SJCRH30 (cell line): ENCODE measurements around the gene CDH15. TPM values are rescaled to one million over a fixed set of nuclear protein-coding genes. Genes with fewer than 3 reads are reported as not detected.

Experiments
- DNase-seq, 2 experiments: peaks; one replicate each; pipeline ENCODE4 v3.0.0-alpha.2; 2015 to 2020
- H3K27ac ChIP-seq: fragments of 250-450 bp; sonication (Bioruptor Pico); 2 replicates; pipeline ENCODE4 v1.5.1; 2020; ENCODE audit warnings: mild to moderate bottlenecking, moderate library complexity
- H3K27me3 ChIP-seq: fragments of 250-450 bp; sonication (Bioruptor Pico); 2 replicates; pipeline ENCODE4 v1.5.1; 2020; ENCODE audit warnings: mild to moderate bottlenecking, moderate library complexity
- H3K36me3 ChIP-seq: fragments of 250-450 bp; sonication (Bioruptor Pico); 2 replicates; pipeline ENCODE4 v1.5.1; 2020; ENCODE audit warnings: mild to moderate bottlenecking, moderate library complexity
- H3K4me1 ChIP-seq: fragments of 250-450 bp; sonication (Bioruptor Pico); 2 replicates; pipeline ENCODE4 v1.5.1; 2020; ENCODE audit warnings: mild to moderate bottlenecking, moderate library complexity
- H3K4me3 ChIP-seq: fragments of 250-450 bp; sonication (Bioruptor Pico); 2 replicates; pipeline ENCODE4 v1.5.1; 2020; ENCODE audit warnings: mild to moderate bottlenecking, moderate library complexity
- H3K9me3 ChIP-seq: fragments of 250-450 bp; sonication (Bioruptor Pico); replicated peaks from 2 replicates; pipeline ENCODE4 v1.5.1; 2020; ENCODE audit warnings: mild to moderate bottlenecking, moderate library complexity
- total RNA-seq: library from RNA; depleted of rRNA; stranded (reverse); fragments of >200 nt; shearing (Covaris generic); gene quantifications from 2 replicates; pipeline ENCODE4 v1.2.3, GENCODE V29; 2014

CDH15 gene
- total RNA-seq, 1 experiment from 2014 or later = 186 TPM

DNA sequence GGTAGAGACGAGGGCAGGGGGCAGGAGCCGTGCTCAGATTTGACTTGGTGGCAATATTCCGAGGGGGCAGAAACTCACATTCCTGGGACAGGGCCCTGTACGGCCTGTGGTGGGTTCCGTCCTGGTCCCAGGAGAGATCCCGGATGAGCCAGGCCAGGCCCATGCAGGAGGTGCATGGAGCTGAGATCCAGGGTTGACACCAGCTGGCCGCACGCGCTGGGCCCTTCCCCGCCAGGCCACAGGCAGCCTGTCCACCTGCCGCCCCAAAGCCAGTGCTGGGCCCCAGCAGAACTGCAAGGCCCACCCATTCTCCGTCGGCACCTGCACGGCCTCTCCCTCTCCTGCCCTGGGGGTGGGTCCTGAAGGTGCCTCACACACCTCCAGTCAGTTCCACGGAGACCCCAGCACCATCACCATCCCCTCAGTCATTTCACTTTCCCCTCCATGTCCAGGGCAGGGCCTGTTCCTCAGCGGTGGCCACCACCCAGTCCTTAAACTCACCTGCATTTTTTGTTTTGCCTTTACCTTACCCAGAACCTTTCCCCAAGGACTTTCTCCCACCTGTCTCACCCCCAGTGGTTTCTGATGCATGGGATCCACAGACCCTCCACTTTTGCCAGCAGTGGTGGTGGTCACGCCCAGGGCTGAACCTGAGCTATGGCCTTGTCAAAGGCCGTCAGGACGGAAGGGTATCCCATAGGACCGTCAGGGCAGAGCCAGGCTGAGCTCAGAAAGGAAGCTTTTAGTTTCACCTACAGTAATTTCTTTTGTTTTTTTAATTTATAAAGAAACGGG lies 25.1 kb upstream of the CDH15 start:
- Histone ChIP-seq H3K4me3 (no peak overlapping the region), H3K4me1 (peaks cover 10% of the 10 kb centered on the region), H3K9me3 (0 out of 2 replicates have a peak, but pooled peaks cover 3% of the 10 kb centered on the region), H3K27me3 (no peaks in the 10 kb centered on the region), H3K27ac (no peak overlapping the region), H3K36me3 (no peaks in the 10 kb centered on the region)
- DNase-seq = no peak

DNA sequence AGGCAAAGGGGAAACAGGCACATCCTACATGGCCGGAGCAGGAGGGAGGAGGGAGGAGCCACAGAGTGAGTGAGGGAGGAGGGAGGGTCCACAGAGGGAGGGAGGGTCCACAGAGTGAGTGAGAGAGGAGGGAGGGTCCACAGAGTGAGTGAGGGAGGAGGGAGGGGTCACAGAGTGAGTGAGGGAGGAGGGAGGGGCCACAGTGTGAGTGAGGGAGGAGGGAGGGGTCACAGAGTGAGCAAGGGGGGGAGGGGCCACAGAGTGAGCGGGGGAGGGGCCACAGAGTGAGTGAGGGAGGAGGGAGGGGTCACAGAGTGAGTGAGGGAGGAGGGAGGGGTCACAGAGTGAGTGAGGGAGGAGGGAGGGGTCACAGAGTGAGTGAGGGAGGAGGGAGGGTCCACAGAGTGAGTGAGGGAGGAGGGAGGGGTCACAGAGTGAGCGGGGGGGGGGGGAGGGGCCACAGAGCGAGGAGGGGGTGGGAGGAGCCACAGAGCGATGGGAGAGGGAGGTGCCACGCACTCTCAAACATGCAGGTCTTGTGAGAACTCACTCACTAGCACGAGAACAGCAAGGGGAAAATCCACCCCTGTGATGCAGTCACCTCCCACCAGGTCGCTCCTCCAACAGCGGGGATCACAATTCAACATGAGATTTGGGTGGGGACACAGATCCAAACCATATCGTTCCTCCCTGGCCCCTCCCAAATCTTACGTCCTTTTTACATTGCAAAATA lies 24.3 kb upstream of the CDH15 start:
- H3K36me3 ChIP-seq = no peaks in the 10 kb centered on the region
- H3K27me3 ChIP-seq = no peaks in the 10 kb centered on the region
- peak in 1 of 2 experiments; percentile 47 for DNase-seq
- H3K4me3 ChIP-seq = no peak overlapping the region
- peaks cover 10% of the 10 kb centered on the region for H3K4me1 ChIP-seq
- no peak overlapping the region for H3K27ac ChIP-seq
- 0 out of 2 replicates have a peak, but pooled peaks cover 3% of the 10 kb centered on the region for H3K9me3 ChIP-seq

DNA sequence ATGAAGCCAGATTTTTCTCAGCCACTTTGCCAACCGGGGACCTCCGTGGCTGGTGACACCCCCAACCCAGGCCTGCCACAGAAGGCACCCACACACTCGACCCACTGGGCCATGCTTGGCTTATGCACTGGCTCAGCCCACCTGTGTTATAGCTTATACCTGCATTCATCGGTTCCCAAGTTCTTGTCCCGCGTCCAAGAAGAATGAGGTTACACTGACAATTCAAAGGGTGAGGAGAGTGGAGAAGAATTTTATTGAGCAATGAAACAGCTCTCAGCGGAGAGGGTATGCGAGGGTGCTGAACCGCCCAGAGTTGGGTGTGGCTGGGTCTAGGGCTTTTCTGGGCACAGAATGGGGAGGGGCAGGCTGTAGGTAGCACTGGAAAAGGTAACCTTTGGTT lies 22.2 kb upstream of the CDH15 start:
- Histone ChIP-seq H3K4me1 (peaks cover 10% of the 10 kb centered on the region), H3K36me3 (no peaks in the 10 kb centered on the region), H3K9me3 (0 out of 2 replicates have a peak, but pooled peaks cover 3% of the 10 kb centered on the region), H3K4me3 (no peak overlapping the region), H3K27ac (no peak overlapping the region), H3K27me3 (no peaks in the 10 kb centered on the region)
- no peak for DNase-seq

DNA sequence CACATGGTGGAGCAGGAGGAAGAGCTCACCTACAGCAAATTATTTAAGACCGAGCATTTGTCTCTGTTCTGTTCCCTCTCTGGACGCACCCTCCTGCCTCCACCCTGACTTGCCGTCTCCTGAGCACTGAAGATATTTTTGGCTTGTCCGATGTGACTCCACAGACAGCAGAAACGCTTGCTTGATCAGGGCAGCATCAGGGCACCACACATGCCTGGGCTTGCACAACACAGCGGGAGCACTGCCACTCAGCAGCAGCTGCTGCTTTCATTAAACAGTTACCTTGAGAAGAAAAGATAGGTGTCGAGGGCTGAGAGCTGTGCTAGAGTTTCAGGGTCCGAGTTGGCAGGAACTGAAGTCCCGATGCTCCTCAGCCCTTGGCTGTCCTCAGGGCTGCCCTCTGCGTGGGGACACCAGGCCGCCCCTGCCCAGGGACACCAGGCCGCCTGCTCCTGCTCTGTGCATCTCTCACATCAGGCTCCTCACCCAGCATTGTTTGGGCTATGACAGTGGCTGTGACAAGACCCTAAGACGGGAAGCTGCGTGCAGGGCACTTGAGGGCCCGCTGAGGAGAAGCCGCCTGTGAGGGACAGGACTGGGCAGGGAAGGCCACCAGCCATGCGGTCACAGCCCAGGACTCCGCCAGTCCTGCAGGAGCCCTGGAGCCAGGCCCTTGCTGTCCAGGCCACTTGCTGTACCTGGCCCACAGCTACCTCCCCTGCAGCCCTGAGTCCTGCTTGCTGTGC lies 21.3 kb upstream of the CDH15 start:
- Histone ChIP-seq H3K4me1 (peaks cover 10% of the 10 kb centered on the region), H3K4me3 (no peak overlapping the region), H3K27ac (no peak overlapping the region), H3K9me3 (0 out of 2 replicates have a peak, but pooled peaks cover 3% of the 10 kb centered on the region), H3K27me3 (no peaks in the 10 kb centered on the region; the same call in 1 of the 2 replicates), H3K36me3 (no peaks in the 10 kb centered on the region)
- DNase-seq = peak; percentile 66 to 72

DNA sequence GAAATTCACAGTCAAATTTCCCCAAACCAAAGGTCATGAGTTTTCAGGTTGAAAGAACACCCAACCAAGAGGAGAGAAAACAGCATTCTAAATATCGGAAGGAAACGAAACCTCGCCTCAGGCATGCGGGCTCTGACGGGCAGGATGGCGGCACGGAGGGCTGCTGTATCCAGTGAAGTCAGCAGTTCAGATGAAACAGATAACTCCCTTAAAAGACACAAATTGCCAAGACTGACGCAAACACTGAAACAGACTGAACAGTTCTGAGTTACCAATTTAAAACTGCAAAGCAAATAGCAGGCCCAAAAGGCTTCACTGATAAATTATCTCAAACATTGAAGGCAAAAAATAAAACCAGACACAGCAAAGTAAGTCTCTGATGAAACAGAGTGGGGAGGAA lies 20.6 kb upstream of the CDH15 start:
- Histone ChIP-seq H3K27ac (no peak overlapping the region), H3K9me3 (0 out of 2 replicates have a peak, but pooled peaks cover 3% of the 10 kb centered on the region), H3K27me3 (no peaks in the 10 kb centered on the region; the same call in 1 of the 2 replicates), H3K4me3 (no peak overlapping the region), H3K4me1 (peaks cover 10% of the 10 kb centered on the region), H3K36me3 (no peaks in the 10 kb centered on the region)
- DNase-seq = no peak

DNA sequence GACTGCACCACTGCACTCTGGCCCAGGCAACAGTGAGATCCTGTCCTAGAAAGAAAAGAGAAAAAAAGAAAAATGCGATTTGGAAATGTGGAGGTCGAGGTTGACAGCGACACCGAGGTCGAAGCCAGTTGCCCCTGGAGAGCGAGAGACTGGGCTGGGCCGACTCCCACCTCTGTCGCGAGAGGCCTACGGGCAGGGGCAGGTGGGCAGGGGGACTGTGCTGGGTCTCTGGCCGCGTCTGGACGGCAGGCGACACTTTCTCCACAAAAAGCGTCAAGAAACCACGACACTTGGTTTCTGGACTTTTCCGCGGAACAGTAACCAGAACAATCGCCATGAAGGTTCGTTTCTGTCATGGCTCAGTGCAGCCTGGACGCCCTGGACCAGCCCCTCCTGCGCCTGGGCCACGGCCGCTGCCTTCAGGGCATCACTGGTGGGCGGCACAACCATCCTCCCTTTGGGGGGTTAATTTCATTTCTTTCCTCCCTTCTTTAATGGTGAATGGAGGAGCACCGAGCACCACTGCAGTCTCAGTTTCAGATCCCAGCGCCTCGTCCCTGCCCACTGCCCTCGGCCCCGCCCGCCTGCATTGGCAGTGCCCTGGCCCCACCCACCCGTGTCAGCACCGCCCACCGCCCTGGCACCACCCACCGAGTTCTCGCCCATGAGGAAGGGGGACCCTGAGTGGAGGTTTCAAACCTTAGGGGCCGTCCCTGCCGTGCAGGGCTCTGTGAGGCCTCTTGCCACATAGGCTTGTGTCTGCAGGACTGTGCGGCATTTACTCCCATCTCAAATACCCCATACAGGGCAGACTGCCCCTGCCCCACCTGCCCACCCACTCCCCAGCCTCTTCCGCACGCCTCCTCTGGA lies 18.5 kb upstream of the CDH15 start:
- no peaks in the 10 kb centered on the region for H3K36me3 ChIP-seq
- DNase-seq = no peak
- H3K9me3 ChIP-seq = 0 out of 2 replicates have a peak, but pooled peaks cover 3% of the 10 kb centered on the region
- no peak overlapping the region for H3K27ac ChIP-seq
- H3K27me3 ChIP-seq = no peaks in the 10 kb centered on the region; the same call in 1 of the 2 replicates
- H3K4me1 ChIP-seq = peaks cover 10% of the 10 kb centered on the region
- H3K4me3 ChIP-seq = no peak overlapping the region

DNA sequence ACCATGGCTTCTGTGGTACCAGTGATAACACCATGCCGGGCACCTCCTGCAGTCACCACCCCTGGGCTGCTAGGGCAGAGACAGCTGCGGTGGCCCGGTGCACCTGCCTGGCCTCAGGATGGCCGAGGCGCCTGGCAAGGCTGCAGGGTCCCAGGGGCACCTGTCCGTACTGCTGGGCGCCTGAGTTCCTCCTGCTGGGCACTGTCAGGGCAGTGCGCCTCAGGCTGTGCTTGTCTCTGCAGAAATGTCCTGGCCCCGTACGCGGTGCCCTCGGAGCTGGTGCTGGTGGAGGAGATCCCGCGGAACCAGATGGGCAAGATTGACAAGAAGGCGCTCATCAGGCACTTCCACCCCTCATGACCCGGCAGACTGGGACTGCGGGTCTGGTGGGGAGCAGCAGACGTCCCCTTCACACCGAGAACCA lies 17.7 kb upstream of the CDH15 start:
- H3K4me3 ChIP-seq = no peak overlapping the region
- H3K4me1 ChIP-seq = peaks cover 10% of the 10 kb centered on the region
- DNase-seq = no peak
- no peaks in the 10 kb centered on the region for H3K36me3 ChIP-seq
- H3K9me3 ChIP-seq = peaks cover 6% of the 10 kb centered on the region; the same call in 1 of the 2 replicates
- H3K27me3 ChIP-seq = no peaks in the 10 kb centered on the region; the same call in 1 of the 2 replicates
- no peak overlapping the region for H3K27ac ChIP-seq

DNA sequence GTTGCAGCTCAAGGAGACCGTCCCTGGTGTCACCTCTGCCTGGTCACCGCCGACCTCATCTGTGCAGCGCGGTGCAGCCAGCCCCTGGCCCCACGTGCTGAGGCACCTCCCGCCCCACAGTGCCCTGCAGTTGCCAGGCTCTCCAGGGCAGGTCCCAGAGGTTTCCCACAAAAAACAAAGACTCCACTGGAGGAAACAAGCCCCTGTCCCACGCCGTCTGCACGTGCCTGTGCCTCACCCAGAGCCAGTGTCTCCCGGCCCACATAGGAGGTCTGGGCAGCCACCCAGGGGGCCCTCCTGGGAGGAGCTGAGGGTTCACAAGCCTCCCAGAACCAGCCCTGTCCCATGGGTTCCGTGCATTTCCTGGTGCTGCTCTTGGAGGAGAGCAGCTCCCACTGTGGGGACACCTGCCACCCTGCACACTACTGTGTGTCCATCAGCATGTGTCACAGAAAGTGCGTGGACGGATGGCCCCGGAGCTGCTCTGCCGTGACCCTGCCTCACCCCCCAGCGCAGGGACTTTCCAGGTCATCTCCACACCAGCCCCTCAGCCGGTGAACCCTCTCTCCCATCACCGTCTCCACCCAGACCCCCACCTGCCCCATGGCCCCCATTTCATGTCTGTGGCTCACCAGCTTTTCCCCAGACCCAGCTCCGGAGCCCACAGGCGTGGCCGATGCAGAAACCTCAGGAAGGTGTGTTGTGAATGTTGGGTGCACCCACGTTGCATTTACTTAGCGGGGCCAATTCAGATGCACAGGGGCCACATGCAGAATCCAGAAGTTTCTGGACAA lies 17.0 kb upstream of the CDH15 start:
- H3K27ac ChIP-seq = no peak overlapping the region
- no peak overlapping the region for H3K4me3 ChIP-seq
- peaks cover 3% of the 10 kb centered on the region; the same call in 1 of the 2 replicates for H3K9me3 ChIP-seq
- H3K4me1 ChIP-seq = peaks cover 9% of the 10 kb centered on the region
- DNase-seq = no peak
- H3K27me3 ChIP-seq = no peaks in the 10 kb centered on the region; the same call in 1 of the 2 replicates
- no peaks in the 10 kb centered on the region for H3K36me3 ChIP-seq

DNA sequence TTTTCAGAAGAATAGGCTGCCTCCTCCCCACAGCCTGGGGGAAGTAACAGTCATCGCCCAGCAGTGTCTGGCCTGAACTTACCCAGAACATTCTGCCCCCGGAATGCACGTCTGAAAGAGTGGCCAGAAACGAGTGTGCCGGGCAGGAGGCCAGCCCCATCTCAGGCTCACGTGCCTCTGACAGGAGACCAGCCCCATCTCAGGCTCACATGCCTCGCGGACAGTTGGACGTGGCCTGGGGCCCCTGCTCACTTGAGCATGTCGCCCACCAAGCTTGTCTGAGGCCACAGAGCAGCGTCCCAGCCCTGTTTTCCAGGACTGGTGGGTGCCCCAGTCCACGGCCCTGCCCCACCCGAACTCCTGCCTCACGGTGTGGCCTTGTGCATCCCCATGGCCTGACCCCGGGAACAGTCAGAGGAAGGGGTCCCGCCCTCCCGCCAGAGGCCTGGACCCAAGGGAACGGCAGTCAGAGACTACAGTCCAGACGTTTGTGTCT lies 16.3 kb upstream of the CDH15 start:
- Histone ChIP-seq H3K27me3 (no peaks in the 10 kb centered on the region; the same call in 1 of the 2 replicates), H3K4me3 (no peak overlapping the region), H3K9me3 (peaks cover 3% of the 10 kb centered on the region; the same call in 1 of the 2 replicates), H3K36me3 (no peaks in the 10 kb centered on the region), H3K27ac (no peak overlapping the region), H3K4me1 (peaks cover 2% of the 10 kb centered on the region)
- DNase-seq = peak in 1 of 2 experiments; percentile 42

DNA sequence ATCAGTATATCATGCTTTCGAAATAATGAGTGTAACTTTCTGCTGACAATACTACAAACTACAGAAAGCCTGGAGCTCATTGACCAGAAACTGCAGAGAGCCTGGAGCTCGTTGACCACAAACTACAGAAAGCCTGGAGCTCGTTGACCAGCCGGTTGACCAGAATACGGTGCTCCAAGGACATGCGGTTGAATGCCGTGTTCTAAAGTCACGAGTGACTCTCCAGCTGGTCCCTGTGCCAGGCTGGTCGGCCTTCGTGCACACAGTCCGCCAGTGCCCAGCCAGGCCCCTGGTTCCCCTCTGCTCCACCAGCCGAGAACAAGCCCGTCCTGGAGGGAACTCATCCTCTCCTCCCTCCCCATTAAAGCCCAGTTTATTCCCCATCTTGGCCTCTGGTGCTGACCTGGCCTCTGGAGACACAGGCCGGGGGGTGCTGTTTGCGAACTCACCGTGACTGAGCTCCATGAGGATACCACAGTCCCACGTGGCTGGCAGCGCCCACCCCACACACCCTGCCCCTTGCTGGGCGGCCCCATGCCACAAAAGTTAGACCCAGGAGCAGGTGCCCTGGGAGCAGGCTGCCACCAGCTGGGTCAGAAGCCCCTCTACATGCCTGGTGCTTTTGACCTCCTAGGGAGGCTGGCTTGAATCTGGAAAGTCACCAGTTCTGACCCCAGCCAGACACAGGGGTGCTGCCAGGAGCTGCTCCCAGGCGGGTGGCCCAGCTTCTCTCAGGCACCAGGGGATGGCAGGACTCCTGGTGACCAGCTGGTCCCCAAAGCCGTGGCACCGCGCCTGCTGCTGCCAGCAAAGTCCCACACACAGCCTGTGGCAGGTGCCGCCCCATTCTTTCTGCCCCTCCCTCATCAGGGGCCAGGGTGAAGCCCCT lies 15.5 kb upstream of the CDH15 start:
- DNase-seq = no peak
- Histone ChIP-seq H3K36me3 (no peaks in the 10 kb centered on the region), H3K4me1 (no peaks in the 10 kb centered on the region), H3K27me3 (no peaks in the 10 kb centered on the region; the same call in 1 of the 2 replicates), H3K9me3 (peaks cover 3% of the 10 kb centered on the region; the same call in 1 of the 2 replicates), H3K27ac (no peak overlapping the region), H3K4me3 (no peak overlapping the region)

DNA sequence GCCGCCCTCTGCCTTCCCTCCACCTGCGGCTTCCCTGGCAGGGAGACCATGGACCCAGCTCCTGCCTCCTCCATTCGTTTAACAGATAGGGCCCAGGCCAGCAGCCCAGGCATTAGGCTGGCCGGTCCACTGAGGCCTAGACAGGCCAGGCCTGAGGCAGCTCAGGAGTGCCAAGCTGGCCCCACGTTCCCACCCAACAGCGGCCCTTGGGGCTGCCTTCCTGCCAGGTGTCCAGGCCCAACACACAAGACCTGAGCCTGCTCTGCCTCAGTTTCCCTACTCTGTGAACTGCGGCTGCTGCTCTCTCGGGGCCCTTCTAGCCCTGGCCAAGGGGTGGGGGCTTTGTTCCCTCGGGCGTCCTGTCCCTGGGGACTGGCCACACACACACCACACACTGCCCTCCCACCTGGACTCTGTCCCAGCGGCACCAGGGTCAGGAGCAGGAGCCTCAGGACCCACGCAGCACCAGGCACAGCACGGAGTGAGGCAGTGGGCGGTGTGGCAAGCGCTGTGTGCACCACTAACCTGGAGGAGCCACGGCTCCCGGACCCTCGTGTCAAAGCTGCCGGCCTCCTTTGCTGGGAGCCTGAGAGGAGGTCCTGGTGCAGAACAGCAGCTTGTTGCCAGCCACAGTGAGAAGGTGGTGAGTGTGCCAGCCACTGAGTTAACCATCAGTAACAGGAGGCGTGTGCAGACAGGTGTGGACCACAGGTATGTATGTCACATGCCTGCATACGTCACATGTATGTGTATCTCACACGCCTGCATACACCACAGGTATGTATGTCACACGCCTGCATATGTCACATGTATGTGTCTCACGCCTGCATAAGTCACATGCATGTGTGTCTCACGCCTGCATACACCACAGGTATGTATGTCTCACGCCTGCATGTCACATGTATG lies 14.6 kb upstream of the CDH15 start:
- no peak overlapping the region for H3K27ac ChIP-seq
- H3K4me1 ChIP-seq = no peaks in the 10 kb centered on the region
- no peak overlapping the region for H3K4me3 ChIP-seq
- no peaks in the 10 kb centered on the region for H3K36me3 ChIP-seq
- H3K9me3 ChIP-seq = peaks cover 3% of the 10 kb centered on the region; the same call in 1 of the 2 replicates
- no peak for DNase-seq
- no peaks in the 10 kb centered on the region; the same call in 1 of the 2 replicates for H3K27me3 ChIP-seq
